CD4-positive, alpha-beta memory T cell (primary cell): ENCODE measurements around the gene EFCAB12. TPM values are rescaled to one million over a fixed set of nuclear protein-coding genes. Genes with fewer than 3 reads are reported as not detected.
A peak's percentile ranks its signal among the peaks of the same experiment; 100 is the strongest.

Experiments
- CTCF ChIA-PET: fragments of 350-600 bp; sonication (Branson Sonifier 250); formaldehyde crosslinking; loops from one replicate; lab custom pipeline; 2021; ENCODE audit warnings: inconsistent platforms; ENCODE audit not compliant: partially characterized antibody; lab: Charles Lee
- POLR2A ChIA-PET: fragments of 350-600 bp; sonication (Branson Sonifier 250); formaldehyde crosslinking; loops from one replicate; lab custom pipeline; 2021; ENCODE audit not compliant: partially characterized antibody; lab: Charles Lee
- DNase-seq, 5 donors: peaks; one replicate each; pipeline versions ENCODE4 v3.0.0 to v3.0.0-alpha.2; 2020 to 2022; ENCODE audit warnings: mixed read lengths in 1 of 5
- H3K27ac ChIP-seq: one replicate; pipeline ENCODE4 v1.7.0; 2013; ENCODE audit warnings: low read depth, low read length
- H3K27me3 ChIP-seq: 2 replicates; pipeline ENCODE4 v1.7.0; 2013; ENCODE audit warnings: mild to moderate bottlenecking, low read length, moderate library complexity; ENCODE audit not compliant: insufficient read depth
- H3K36me3 ChIP-seq: 2 replicates; pipeline ENCODE4 v1.7.0; 2013; ENCODE audit warnings: mild to moderate bottlenecking, low read length, moderate library complexity; ENCODE audit not compliant: insufficient read depth
- H3K4me1 ChIP-seq: 2 replicates; pipeline ENCODE4 v1.7.0; 2013; ENCODE audit warnings: mild to moderate bottlenecking, low read length, moderate library complexity; ENCODE audit not compliant: insufficient read depth
- H3K4me3 ChIP-seq, 2 donors: one replicate each; pipeline ENCODE4 v1.7.0; 2013; ENCODE audit warnings: low read length in 2 of 2, mild to moderate bottlenecking in 1 of 2
- H3K9me3 ChIP-seq, 2 donors: one replicate each; pipeline ENCODE4 v1.7.0; 2013; ENCODE audit warnings: low read length in 2 of 2, control low read depth in 1 of 2; ENCODE audit not compliant: control insufficient read depth in 1 of 2
- H3K27ac Mint-ChIP-seq, 7 donors: one replicate each; pipeline ENCODE4 v1.8.0; 2020 to 2021; ENCODE audit warnings: mixed read lengths in 7 of 7, mild to moderate bottlenecking in 6 of 7, inconsistent platforms in 3 of 7, moderate library complexity in 3 of 7
- H3K27me3 Mint-ChIP-seq, 2 donors: one replicate each; pipeline ENCODE4 v1.8.0; 2020 to 2021; ENCODE audit warnings: mixed read lengths in 2 of 2
- H3K36me3 Mint-ChIP-seq, 2 donors: one replicate each; pipeline ENCODE4 v1.8.0; 2020 to 2021; ENCODE audit warnings: mixed read lengths in 2 of 2, inconsistent platforms in 1 of 2, mild to moderate bottlenecking in 1 of 2
- H3K4me1 Mint-ChIP-seq, 4 donors: one replicate each; pipeline ENCODE4 v1.8.0; 2020 to 2021; ENCODE audit warnings: mixed read lengths in 4 of 4, mild to moderate bottlenecking in 1 of 4
- H3K4me3 Mint-ChIP-seq, 8 donors: one replicate each; pipeline ENCODE4 v1.8.0; 2020 to 2021; ENCODE audit warnings: mixed read lengths in 8 of 8, mild to moderate bottlenecking in 7 of 8, moderate library complexity in 6 of 8, inconsistent platforms in 3 of 8
- H3K9me3 Mint-ChIP-seq, 8 donors: one replicate each; pipeline ENCODE4 v1.8.0; 2020 to 2021; ENCODE audit warnings: mixed read lengths in 8 of 8, mild to moderate bottlenecking in 5 of 8, inconsistent platforms in 3 of 8, moderate library complexity in 1 of 8
- intact Hi-C: fragments of 100-400 bp; cut with micrococcal nuclease; formaldehyde crosslinking; loops from one replicate; pipeline ENCODE4 v1.15.1; 2023
- polyA plus RNA-seq, 2 donors: library from polyadenylated mRNA; unstranded; fragments of 300-500 nt; fragmentation: Illumina TruSeq; gene quantifications; one replicate each; pipeline ENCODE4 v1.2.3, GENCODE V29; 2021
- total RNA-seq, 2 experiments: library from RNA; stranded (reverse); gene quantifications; one replicate each; pipeline ENCODE4 v1.2.3, GENCODE V29; 2021

EFCAB12 gene
- 1 to 10 TPM; 1.5 to 1.6 TPM for total RNA-seq
- under 1 TPM in 1 of 2 donors, not detected in 1; 0.09 TPM for polyA plus RNA-seq

- H3K9me3 ChIP-seq = no peaks in the 10 kb centered on the region
- peaks cover 0 to 2% (median 0%) of the 10 kb centered on the region in 8 donors for H3K9me3 Mint-ChIP-seq
- peak within 1 kb of the TSS; percentile 86 to 91 (median 88) for H3K4me3 Mint-ChIP-seq
- ChIA-PET POLR2A (interaction anchor here (1.3 to 3.7 kb wide), 4 partner anchors 9 to 112 kb away, joined by 4 to 56 read pairs (median 5); partner anchors contain the start of genes IFT122 and MBD4), CTCF (interaction anchor here (1.4 to 1.6 kb wide), 3 partner anchors 22 to 45 kb away, joined by 4 read pairs; no protein-coding TSS in a partner anchor)
- H3K27ac ChIP-seq = peak within 1 kb of the TSS; percentile 19
- H3K27me3 Mint-ChIP-seq = no peaks in the 10 kb centered on the region
- peak within 1 kb of the TSS; percentile 79 to 93 (median 89) for H3K27ac Mint-ChIP-seq
- no peaks in the 10 kb centered on the region for H3K27me3 ChIP-seq
- H3K4me3 ChIP-seq = peak within 1 kb of the TSS; percentile 49 to 50
- intact Hi-C loops = loop anchor here (1.0 to 10.0 kb wide), 3 partner anchors 12 to 454 kb away; partner anchors contain the start of gene IFT122
- peaks cover 26% of the 10 kb centered on the region for H3K36me3 ChIP-seq
- peak; percentile 84 to 90 (median 87) for DNase-seq
- peaks cover 18 to 39% of the 10 kb centered on the region in 2 donors for H3K36me3 Mint-ChIP-seq
- H3K4me1 ChIP-seq = peaks cover 15% of the 10 kb centered on the region
- peaks cover 12 to 22% (median 18%) of the 10 kb centered on the region in 4 donors for H3K4me1 Mint-ChIP-seq
Observed at GRCh38 chr3:129428376-129429079, at the start of gene EFCAB12. Gene EFCAB12 (minus strand): TSS chr3:129428636. CDS start chr3:129428488, 148 bp downstream.

GRCh38 chr3:129476586-129476985, 48.1 kb upstream of the EFCAB12 start:
- intact Hi-C loops = no loop called here
- Mint-ChIP-seq H3K36me3 (peaks cover 32 to 41% of the 10 kb centered on the region in 2 donors), H3K4me1 (peaks cover 1 to 11% (median 6%) of the 10 kb centered on the region in 4 donors), H3K27me3 (no peaks in the 10 kb centered on the region), H3K27ac (peak overlapping the region in 1 of 7 donors; percentile 29), H3K4me3 (no peak overlapping the region), H3K9me3 (no peaks in the 10 kb centered on the region)
- H3K9me3 ChIP-seq = no peaks in the 10 kb centered on the region
- H3K36me3 ChIP-seq = peaks cover 6% of the 10 kb centered on the region
- CTCF ChIA-PET = interaction anchor here (0.9 kb wide), 1 partner anchor 14 kb away, joined by 3 read pairs; no protein-coding TSS in a partner anchor
- no peak for DNase-seq
- H3K27ac ChIP-seq = no peak overlapping the region
- no peaks in the 10 kb centered on the region for H3K27me3 ChIP-seq
- H3K4me1 ChIP-seq = peaks cover 4% of the 10 kb centered on the region
- POLR2A ChIA-PET = no interaction called here
- no peak overlapping the region for H3K4me3 ChIP-seq

- Histone ChIP-seq H3K27me3 (no peaks in the 10 kb centered on the region), H3K27ac (no peak overlapping the region), H3K4me1 (no peaks in the 10 kb centered on the region), H3K4me3 (no peak overlapping the region), H3K9me3 (no peaks in the 10 kb centered on the region), H3K36me3 (peaks cover 6% of the 10 kb centered on the region)
- H3K4me3 Mint-ChIP-seq = no peak overlapping the region
- no peak for DNase-seq
- H3K27ac Mint-ChIP-seq = peak overlapping the region in 1 of 7 donors; percentile 12
- no peaks in the 10 kb centered on the region for H3K27me3 Mint-ChIP-seq
- no peaks in the 10 kb centered on the region for H3K9me3 Mint-ChIP-seq
- H3K36me3 Mint-ChIP-seq = peaks cover 31 to 41% of the 10 kb centered on the region in 2 donors
- POLR2A ChIA-PET = interaction anchor here (0.9 kb wide), 1 partner anchor 17 kb away, joined by 4 read pairs; no protein-coding TSS in a partner anchor
- CTCF ChIA-PET = interaction anchor here (0.9 kb wide), 1 partner anchor 14 kb away, joined by 3 read pairs; no protein-coding TSS in a partner anchor
- intact Hi-C loops = no loop called here
- peaks cover 0 to 5% (median under 1%) of the 10 kb centered on the region in 4 donors for H3K4me1 Mint-ChIP-seq
Observed at GRCh38 chr3:129475863-129476262, 47.4 kb upstream of the EFCAB12 start.

- DNase-seq = no peak
- H3K36me3 Mint-ChIP-seq = peaks cover 26 to 36% of the 10 kb centered on the region in 2 donors
- Histone ChIP-seq H3K36me3 (peaks cover 6% of the 10 kb centered on the region), H3K4me1 (no peaks in the 10 kb centered on the region), H3K27me3 (no peaks in the 10 kb centered on the region), H3K4me3 (no peak overlapping the region), H3K27ac (no peak overlapping the region), H3K9me3 (no peaks in the 10 kb centered on the region)
- intact Hi-C loops = no loop called here
- no peak overlapping the region for H3K27ac Mint-ChIP-seq
- H3K9me3 Mint-ChIP-seq = no peaks in the 10 kb centered on the region
- ChIA-PET POLR2A (interaction anchor here (0.8 to 0.9 kb wide), 2 partner anchors 16 to 36 kb away, joined by 3 to 4 read pairs; partner anchors contain the start of gene MBD4), CTCF (interaction anchor here (1.2 kb wide), 1 partner anchor 15 kb away, joined by 5 read pairs; no protein-coding TSS in a partner anchor)
- no peaks in the 10 kb centered on the region for H3K27me3 Mint-ChIP-seq
- H3K4me3 Mint-ChIP-seq = no peak overlapping the region
- peaks cover 0 to 2% (median under 1%) of the 10 kb centered on the region in 4 donors for H3K4me1 Mint-ChIP-seq
Observed at GRCh38 chr3:129474984-129475804, 46.8 kb upstream of the EFCAB12 start.

- Mint-ChIP-seq H3K27ac (no peak overlapping the region), H3K9me3 (no peaks in the 10 kb centered on the region), H3K4me1 (peaks cover 0 to 14% (median 7%) of the 10 kb centered on the region in 4 donors), H3K36me3 (peaks cover 22 to 36% of the 10 kb centered on the region in 2 donors), H3K4me3 (no peak overlapping the region), H3K27me3 (no peaks in the 10 kb centered on the region)
- no peak overlapping the region for H3K4me3 ChIP-seq
- ChIA-PET POLR2A (no interaction called here), CTCF (interaction anchor here (0.8 kb wide), 1 partner anchor 17 kb away, joined by 4 read pairs; no protein-coding TSS in a partner anchor)
- no peak overlapping the region for H3K27ac ChIP-seq
- intact Hi-C loops = no loop called here
- H3K36me3 ChIP-seq = peaks cover 6% of the 10 kb centered on the region
- H3K4me1 ChIP-seq = peaks cover 9% of the 10 kb centered on the region
- no peak for DNase-seq
- H3K27me3 ChIP-seq = no peaks in the 10 kb centered on the region
- no peaks in the 10 kb centered on the region for H3K9me3 ChIP-seq
Observed at GRCh38 chr3:129473769-129474152, 45.3 kb upstream of the EFCAB12 start.

GRCh38 chr3:129473067-129473768, 44.8 kb upstream of the EFCAB12 start:
- peaks cover 13% of the 10 kb centered on the region for H3K4me1 ChIP-seq
- no peak for DNase-seq
- no peak overlapping the region for H3K27ac Mint-ChIP-seq
- H3K4me3 ChIP-seq = no peak overlapping the region
- ChIA-PET POLR2A (no interaction called here), CTCF (interaction anchor here (0.8 kb wide), 1 partner anchor 17 kb away, joined by 4 read pairs; no protein-coding TSS in a partner anchor)
- H3K4me3 Mint-ChIP-seq = no peak overlapping the region
- no peaks in the 10 kb centered on the region for H3K27me3 Mint-ChIP-seq
- no peaks in the 10 kb centered on the region for H3K9me3 Mint-ChIP-seq
- no peaks in the 10 kb centered on the region for H3K27me3 ChIP-seq
- no peak overlapping the region for H3K27ac ChIP-seq
- intact Hi-C loops = no loop called here
- H3K9me3 ChIP-seq = no peaks in the 10 kb centered on the region
- H3K36me3 Mint-ChIP-seq = peaks cover 22 to 36% of the 10 kb centered on the region in 2 donors
- peaks cover 0 to 14% (median 8%) of the 10 kb centered on the region in 4 donors for H3K4me1 Mint-ChIP-seq
- H3K36me3 ChIP-seq = peaks cover 6% of the 10 kb centered on the region
